Keratinocyte (primary cell): Measurements from ENCODE around the gene MSH2. TPM values are rescaled to one million over a fixed set of nuclear protein-coding genes. Genes with fewer than 3 reads are reported as not detected.

Experiments used
- DNase-seq: peaks from one replicate; pipeline ENCODE4 v3.0.0-alpha.2; 2011; ENCODE audit warnings: low read depth, missing footprints, low spot score
- FAIRE-seq: peaks from 2 replicates; lab custom pipeline; 2011; peaks lifted over from hg19 to GRCh38; lab: Jason Lieb, UNC
- H2AFZ ChIP-seq: 2 replicates; pipeline ENCODE4 v1.6.0; 2012; ENCODE audit warnings: low read length, control low read depth, inconsistent platforms; ENCODE audit not compliant: control insufficient read depth
- H3K27ac ChIP-seq: 2 replicates; pipeline ENCODE4 v1.5.1; 2011; ENCODE audit warnings: low read length; ENCODE audit not compliant: control insufficient read depth, insufficient read depth
- H3K27me3 ChIP-seq: 3 replicates; pipeline ENCODE4 v1.6.0; 2011; ENCODE audit warnings: low read length; ENCODE audit not compliant: control insufficient read depth, insufficient read depth; ENCODE audit errors: extremely low read depth
- H3K36me3 ChIP-seq, 2 experiments: 2 replicates in 1 of 2; 3 replicates in 1 of 2; pipeline ENCODE4 v1.5.1; 2011; ENCODE audit warnings: low read length in 2 of 2, mild to moderate bottlenecking in 1 of 2; ENCODE audit not compliant: control insufficient read depth in 2 of 2, insufficient read depth in 2 of 2; ENCODE audit errors: extremely low read depth in 1 of 2
- H3K4me1 ChIP-seq: 3 replicates; pipeline ENCODE4 v1.5.1; 2011; ENCODE audit warnings: low read length; ENCODE audit not compliant: control insufficient read depth, insufficient read depth; ENCODE audit errors: extremely low read depth
- H3K4me2 ChIP-seq: 3 replicates; pipeline ENCODE4 v1.6.0; 2011; ENCODE audit warnings: low read depth, low read length; ENCODE audit not compliant: control insufficient read depth, insufficient read depth; ENCODE audit errors: extremely low read depth
- H3K4me3 ChIP-seq, 3 experiments: fragments of 200-600 bp in 1 of 3; sonication (generic) in 1 of 3; 2 replicates in 2 of 3; 3 replicates in 1 of 3; pipeline ENCODE4 v1.5.1; 2011 to 2016; ENCODE audit warnings: low read length in 3 of 3, mild to moderate bottlenecking in 3 of 3, control low read depth in 2 of 3, inconsistent platforms in 1 of 3, low read depth in 1 of 3, mixed read lengths in 1 of 3, mixed run types in 1 of 3, moderate library complexity in 1 of 3; ENCODE audit not compliant: control insufficient read depth in 2 of 3, insufficient read depth in 2 of 3; ENCODE audit errors: extremely low read depth in 1 of 3
- H3K79me2 ChIP-seq: 2 replicates; pipeline ENCODE4 v1.6.0; 2012; ENCODE audit warnings: low read length; ENCODE audit not compliant: control insufficient read depth, insufficient read depth
- H3K9ac ChIP-seq: 3 replicates; pipeline ENCODE4 v1.6.0; 2011; ENCODE audit warnings: low read length; ENCODE audit not compliant: control insufficient read depth, insufficient read depth; ENCODE audit errors: extremely low read depth
- H3K9me1 ChIP-seq: 3 replicates; pipeline ENCODE4 v1.6.0; 2011; ENCODE audit warnings: low read length; ENCODE audit not compliant: control insufficient read depth, insufficient read depth; ENCODE audit errors: extremely low read depth
- H3K9me3 ChIP-seq: 2 replicates; pipeline ENCODE4 v1.5.1; 2012; ENCODE audit warnings: low read depth, low read length; ENCODE audit not compliant: control insufficient read depth
- H4K20me1 ChIP-seq: 3 replicates; pipeline ENCODE4 v1.6.0; 2011; ENCODE audit warnings: low read length; ENCODE audit not compliant: control insufficient read depth, insufficient read depth; ENCODE audit errors: extremely low read depth
- EZH2 ChIP-seq: IDR thresholded peaks from one replicate; pipeline ENCODE4 v1.6.1; 2012; ENCODE audit warnings: inconsistent platforms, mild to moderate bottlenecking, low read length, moderate library complexity
- dilution Hi-C: fragments of 300-500 bp; cut with MboI; formaldehyde crosslinking; loops from one replicate; pipeline ENCODE4 v1.7.0; 2020; ENCODE audit warnings: low sequenced_read_pairs; ENCODE audit not compliant: extremely low pct_ligation_motif_present
- polyA plus RNA-seq, 5 experiments: library from polyadenylated mRNA; depleted of rRNA in 3 of 5; stranded (reverse) in 3 of 5; stranded (forward) in 1 of 5; unstranded in 1 of 5; fragments of >200 nt; gene quantifications; 1 replicate in 1 of 5; 2 replicates in 3 of 5; 3 replicates in 1 of 5; pipeline versions ENCODE4 v1.2.1 to v1.2.3, GENCODE V29; 2011 to 2012; ENCODE audit warnings: missing spikeins in 2 of 5, low read depth in 1 of 5, low replicate concordance in 1 of 5
- TF ChIP-seq, protein P1 (sequence below), 3 experiments: IDR thresholded peaks in 1 of 3; conservative IDR thresholded peaks in 1 of 3; optimal IDR thresholded peaks in 1 of 3; 2 replicates in 2 of 3; 3 replicates in 1 of 3; pipeline versions ENCODE3 to v1.5.1; 2011; ENCODE audit warnings: low read length in 3 of 3, mild to moderate bottlenecking in 3 of 3, moderate library complexity in 2 of 3, control low read depth in 1 of 3, inconsistent platforms in 1 of 3; ENCODE audit not compliant: insufficient read depth in 2 of 3; ENCODE audit errors: extremely low read depth in 1 of 3

Gene MSH2
- polyA plus RNA-seq, 1 donor (not counting 4 experiments of a cell fraction or from before 2014, with no cell fraction given): 16.8 TPM

- H2AFZ ChIP-seq: no peak overlapping the region
- H3K36me3 ChIP-seq: no peaks in the 10 kb centered on the region
- H3K27ac ChIP-seq: no peak overlapping the region
- H3K4me3 ChIP-seq: no peak overlapping the region
- no peaks in the 10 kb centered on the region for H3K79me2 ChIP-seq
- no peak for FAIRE-seq
- peaks cover 26% of the 10 kb centered on the region for H3K4me1 ChIP-seq
- no peaks in the 10 kb centered on the region for H3K9me1 ChIP-seq
- dilution Hi-C loops: no loop called here
- H4K20me1 ChIP-seq: no peaks in the 10 kb centered on the region
- no peak for DNase-seq
- no peaks in the 10 kb centered on the region for H3K27me3 ChIP-seq
- no peak overlapping the region for H3K4me2 ChIP-seq
- H3K9ac ChIP-seq: no peak overlapping the region
- no peak for TF ChIP-seq EZH2
- TF ChIP-seq, protein P1, sequence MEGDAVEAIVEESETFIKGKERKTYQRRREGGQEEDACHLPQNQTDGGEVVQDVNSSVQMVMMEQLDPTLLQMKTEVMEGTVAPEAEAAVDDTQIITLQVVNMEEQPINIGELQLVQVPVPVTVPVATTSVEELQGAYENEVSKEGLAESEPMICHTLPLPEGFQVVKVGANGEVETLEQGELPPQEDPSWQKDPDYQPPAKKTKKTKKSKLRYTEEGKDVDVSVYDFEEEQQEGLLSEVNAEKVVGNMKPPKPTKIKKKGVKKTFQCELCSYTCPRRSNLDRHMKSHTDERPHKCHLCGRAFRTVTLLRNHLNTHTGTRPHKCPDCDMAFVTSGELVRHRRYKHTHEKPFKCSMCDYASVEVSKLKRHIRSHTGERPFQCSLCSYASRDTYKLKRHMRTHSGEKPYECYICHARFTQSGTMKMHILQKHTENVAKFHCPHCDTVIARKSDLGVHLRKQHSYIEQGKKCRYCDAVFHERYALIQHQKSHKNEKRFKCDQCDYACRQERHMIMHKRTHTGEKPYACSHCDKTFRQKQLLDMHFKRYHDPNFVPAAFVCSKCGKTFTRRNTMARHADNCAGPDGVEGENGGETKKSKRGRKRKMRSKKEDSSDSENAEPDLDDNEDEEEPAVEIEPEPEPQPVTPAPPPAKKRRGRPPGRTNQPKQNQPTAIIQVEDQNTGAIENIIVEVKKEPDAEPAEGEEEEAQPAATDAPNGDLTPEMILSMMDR (optimal IDR thresholded peaks at IDR 0.05 in 1 of 3, IDR thresholded peaks at IDR 0.05 in 1 of 3, conservative IDR thresholded peaks at IDR 0.05 in 1 of 3; ENCODE audit: extremely low read depth in 1 of 3, insufficient read depth in 2 of 3, low read length in 3 of 3): no peak
- no peaks in the 10 kb centered on the region for H3K9me3 ChIP-seq
Measured at GRCh38 chr2:47493317-47494035, 90.5 kb downstream of the MSH2 start.

- no peaks in the 10 kb centered on the region for H3K36me3 ChIP-seq
- no peaks in the 10 kb centered on the region for H4K20me1 ChIP-seq
- no peaks in the 10 kb centered on the region for H3K27me3 ChIP-seq
- no peak overlapping the region for H3K27ac ChIP-seq
- H2AFZ ChIP-seq: no peak overlapping the region
- no peak overlapping the region for H3K4me3 ChIP-seq
- no peaks in the 10 kb centered on the region for H3K9me1 ChIP-seq
- no peak for DNase-seq
- no peak overlapping the region for H3K4me2 ChIP-seq
- peaks cover 15% of the 10 kb centered on the region for H3K4me1 ChIP-seq
- H3K9ac ChIP-seq: no peak overlapping the region
- FAIRE-seq: no peak
- H3K79me2 ChIP-seq: no peaks in the 10 kb centered on the region
- TF ChIP-seq, protein P1 (optimal IDR thresholded peaks at IDR 0.05 in 1 of 3, IDR thresholded peaks at IDR 0.05 in 1 of 3, conservative IDR thresholded peaks at IDR 0.05 in 1 of 3; ENCODE audit: extremely low read depth in 1 of 3, insufficient read depth in 2 of 3, low read length in 3 of 3): no peak
- TF ChIP-seq EZH2: no peak
- dilution Hi-C loops: no loop called here
- peaks cover 3% of the 10 kb centered on the region for H3K9me3 ChIP-seq
Measured at GRCh38 chr2:47494267-47495130, 91.5 kb downstream of the MSH2 start.
